ENCODE data around the gene COL23A1. TPM values are rescaled to one million over a fixed set of nuclear protein-coding genes. Genes with fewer than 3 reads are reported as not detected.

Gene COL23A1
- total RNA-seq, 2 donors from 2014 or later, result 5.5 to 6.0 TPM

DNA sequence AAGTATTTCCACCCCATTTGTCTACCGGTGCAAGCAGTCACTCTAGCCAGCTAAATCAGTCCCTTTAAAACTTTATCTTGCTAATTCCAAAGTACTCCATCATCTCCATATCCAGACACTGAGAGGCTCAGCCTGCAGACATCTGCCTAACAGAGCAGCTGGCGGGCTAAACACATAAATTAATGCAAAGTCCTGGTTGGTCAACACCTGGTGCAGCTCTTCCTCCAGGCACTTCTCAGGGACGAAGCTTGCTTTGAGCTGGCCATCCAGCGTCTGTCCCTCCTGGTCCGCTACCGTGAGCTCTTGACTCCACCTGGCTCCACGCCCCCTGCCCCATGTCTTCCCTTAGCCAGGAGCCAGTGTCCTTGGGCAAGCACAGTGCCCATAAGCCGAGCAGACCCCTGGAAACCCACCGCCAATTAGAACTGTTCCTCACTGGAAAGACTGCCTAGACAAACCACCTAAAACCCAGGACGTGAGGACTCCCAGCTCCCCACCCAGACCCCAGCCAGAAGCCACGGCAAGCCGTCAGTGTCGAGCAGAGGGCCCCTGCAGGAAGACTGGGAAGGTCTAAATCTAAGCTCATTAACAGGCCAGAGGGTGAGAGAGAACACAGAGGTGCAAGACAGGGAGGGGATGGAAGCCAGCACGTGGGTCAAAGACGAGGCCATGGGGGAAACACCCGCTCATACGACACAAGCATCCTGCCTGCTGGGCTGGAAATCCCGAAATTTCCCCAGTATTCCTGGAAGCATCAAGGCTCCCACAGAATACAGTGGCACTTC is 120.0 kb downstream of the COL23A1 start:
- intact Hi-C loops (cut with DNase I), result no loop called here
- DNase-seq (no peak), ATAC-seq (no peak)

DNA sequence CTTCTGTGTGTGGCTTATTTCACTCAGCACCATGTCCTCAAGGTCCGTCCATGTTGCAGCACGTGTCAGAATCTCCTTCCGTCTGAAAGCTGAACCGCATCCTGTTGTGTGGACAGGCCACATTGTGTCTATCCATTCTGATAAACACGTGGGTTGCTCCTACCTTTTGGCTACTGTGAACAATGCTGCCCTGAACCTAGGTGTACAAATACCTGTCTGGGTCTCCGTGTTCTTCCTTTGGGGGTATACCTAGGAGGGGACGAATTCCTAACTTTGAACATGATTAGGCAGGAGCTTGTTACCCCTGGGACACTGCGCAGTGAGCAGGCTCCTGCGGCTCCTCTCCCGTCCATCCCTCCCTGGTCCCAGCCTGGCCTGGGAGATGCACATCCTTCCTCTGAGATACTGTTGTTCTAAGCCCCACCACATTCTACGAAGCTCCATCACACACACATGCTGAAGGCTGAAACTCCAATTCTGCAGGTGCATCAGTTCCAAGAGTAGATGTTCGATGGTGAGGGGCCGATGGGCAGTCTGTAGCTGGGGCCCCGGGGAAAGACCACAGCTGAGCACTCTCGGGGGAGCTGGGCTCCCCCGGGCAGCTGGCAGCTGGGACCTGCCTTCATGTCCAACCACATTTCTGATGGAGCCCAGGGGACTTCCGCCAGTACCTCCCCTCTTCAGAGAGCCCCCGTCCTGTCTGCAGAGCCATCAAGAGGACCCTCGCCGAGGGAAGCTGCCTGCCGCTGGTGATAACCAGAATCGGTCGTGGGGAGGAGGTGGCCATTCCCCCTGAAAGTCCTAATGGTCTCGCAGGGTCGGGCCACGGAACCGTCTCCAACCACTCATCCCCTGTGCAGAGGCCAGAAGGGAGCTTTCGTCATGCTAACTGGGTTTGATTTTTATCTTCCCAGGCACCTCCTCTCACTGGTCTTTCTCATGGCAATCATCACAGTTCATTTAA is 120.9 kb downstream of the COL23A1 start:
- intact Hi-C loops (cut with DNase I), result no loop called here
- ATAC-seq (no peak), DNase-seq (no peak)

GRCh38 chr5:178468196-178468685 is 122.0 kb downstream of the COL23A1 start:
- DNase-seq (no peak), ATAC-seq (no peak)
- intact Hi-C loops (cut with DNase I), result no loop called here

DNA sequence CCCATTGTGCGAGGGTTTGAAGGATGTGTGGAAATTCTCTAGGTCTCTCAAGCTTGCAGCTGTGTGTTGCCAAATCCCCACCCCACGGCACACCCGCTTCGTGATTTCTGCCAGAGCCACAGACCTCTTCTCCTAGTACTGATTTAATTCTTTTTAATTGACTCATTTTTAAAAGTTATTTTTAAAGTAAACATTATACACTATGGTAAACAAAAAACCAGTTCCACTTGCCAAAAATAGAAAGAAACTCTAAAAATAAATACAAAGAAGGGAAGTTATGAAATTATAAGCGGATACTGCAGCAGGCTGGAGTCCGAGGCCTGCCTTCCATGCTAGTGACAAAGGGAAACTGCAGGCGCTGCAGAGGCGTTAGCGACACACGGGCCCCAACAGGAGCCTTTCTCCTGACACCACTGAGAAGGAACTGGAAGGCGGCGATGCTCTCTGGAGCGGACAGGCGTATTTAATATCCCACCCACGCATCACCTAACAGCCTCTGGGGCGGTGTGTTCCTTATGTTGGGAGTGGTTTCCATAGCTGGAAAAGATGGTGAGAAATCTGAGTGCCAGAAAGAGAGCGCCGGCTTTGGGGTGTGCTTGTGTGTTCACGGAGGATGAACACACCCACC is 122.5 kb downstream of the COL23A1 start:
- DNase-seq, result peak; percentile 59
- ATAC-seq, result peak; percentile 62 to 65
- intact Hi-C loops (cut with DNase I), result no loop called here

- ATAC-seq (no peak), DNase-seq (no peak)
- intact Hi-C loops (cut with DNase I), result no loop called here
Measured at GRCh38 chr5:178467205-178467567, 123.0 kb downstream of the COL23A1 start.

DNA sequence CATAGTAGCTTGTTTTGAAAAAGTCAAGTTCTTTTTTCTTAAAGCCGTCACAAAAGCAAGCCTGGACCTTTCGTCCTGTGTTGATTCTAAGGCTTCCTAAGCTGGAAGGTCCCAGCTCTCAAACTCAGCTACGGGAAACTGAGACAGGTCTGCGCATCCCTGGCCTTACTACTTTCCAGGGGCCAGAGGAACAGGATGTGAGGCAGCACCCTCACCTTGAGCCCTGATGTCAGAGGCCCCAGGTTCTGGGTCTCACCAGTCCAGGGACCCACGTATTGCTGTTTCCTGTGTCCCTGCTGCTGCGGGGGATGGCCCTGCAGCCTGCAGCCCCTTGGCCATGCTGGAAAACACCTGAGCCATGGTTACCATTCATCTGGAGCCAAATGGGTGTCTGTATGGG is 123.9 kb downstream of the COL23A1 start:
- intact Hi-C loops (cut with DNase I), result no loop called here
- ATAC-seq, result no peak
- no peak for DNase-seq

DNA sequence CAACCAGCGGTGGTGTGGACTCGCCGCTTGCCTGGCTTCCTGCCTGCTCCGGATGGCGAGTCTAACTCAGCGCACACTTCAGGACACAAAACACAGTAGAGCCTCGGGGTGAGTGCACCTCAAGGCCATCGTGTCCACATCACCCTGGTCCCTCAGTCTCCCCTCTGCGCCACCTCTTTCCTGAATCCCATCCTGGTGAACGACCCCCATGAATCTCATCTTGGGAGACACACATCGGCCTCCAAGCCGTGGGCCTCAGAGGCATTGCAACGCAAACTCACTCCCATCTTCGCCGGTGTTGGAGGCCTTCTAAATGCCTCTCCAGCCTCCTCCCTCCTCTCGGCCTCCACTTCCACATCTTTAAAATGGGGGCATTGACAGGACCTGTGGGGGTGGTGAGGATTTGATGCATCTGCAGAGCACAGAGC is 124.3 kb downstream of the COL23A1 start:
- ATAC-seq, result no peak
- no peak for DNase-seq
- intact Hi-C loops (cut with DNase I), result no loop called here

GRCh38 chr5:178465228-178465860 is 124.8 kb downstream of the COL23A1 start:
- intact Hi-C loops (cut with DNase I), result no loop called here
- no peak for DNase-seq
- ATAC-seq, result no peak

DNA sequence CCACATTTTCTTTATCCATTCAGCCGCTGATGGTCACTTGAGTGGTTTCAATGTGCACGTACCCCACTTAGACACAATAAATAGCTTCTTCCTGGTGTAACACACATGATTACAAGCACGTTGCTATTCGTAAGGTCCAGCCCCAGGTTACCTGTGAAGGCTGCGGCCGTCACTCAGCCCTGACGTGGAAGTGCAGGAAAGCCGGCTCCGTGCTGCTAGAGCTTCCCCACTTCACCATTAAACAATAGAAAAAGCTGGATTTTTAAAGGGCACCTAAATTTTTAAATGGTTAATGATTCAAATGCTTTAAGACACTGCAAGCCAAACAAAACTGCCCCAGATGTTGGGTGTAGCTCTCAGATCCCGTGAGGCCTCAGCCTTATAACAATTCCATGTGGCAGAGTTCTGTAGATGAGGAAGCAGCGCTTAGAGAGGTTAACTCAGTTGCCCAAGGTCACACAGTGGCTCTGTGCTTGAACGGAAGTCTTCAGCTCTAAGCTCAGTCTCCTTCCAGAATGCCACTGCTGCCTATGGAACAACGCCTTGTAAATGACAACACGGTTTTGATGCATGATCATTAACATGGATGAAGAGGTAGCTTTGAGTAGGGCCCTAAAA is 125.7 kb downstream of the COL23A1 start:
- intact Hi-C loops (cut with DNase I), result loop anchor here in 1 of 2 donors (5.0 kb wide), 2 partner anchors 83 to 132 kb away; no protein-coding TSS in a partner anchor
- ATAC-seq, result no peak

GRCh38 chr5:178463321-178464155 is 126.7 kb downstream of the COL23A1 start:
- ATAC-seq (no peak), DNase-seq (no peak)
- intact Hi-C loops (cut with DNase I), result loop anchor here in 1 of 2 donors (5.0 kb wide), 2 partner anchors 84 to 131 kb away; no protein-coding TSS in a partner anchor

More for the DNA sequence above, 125.7 kb downstream of the COL23A1 start:
- no peak for DNase-seq

GRCh38 chr5:178462816-178463215 is 127.4 kb downstream of the COL23A1 start:
- DNase-seq, result no peak
- intact Hi-C loops (cut with DNase I), result loop anchor here in 1 of 2 donors (5.0 kb wide), 2 partner anchors 84 to 131 kb away; no protein-coding TSS in a partner anchor
- no peak for ATAC-seq

- ATAC-seq, result no peak
- no peak for DNase-seq
- intact Hi-C loops (cut with DNase I), result loop anchor here in 1 of 2 donors (5.0 kb wide), 2 partner anchors 85 to 130 kb away; no protein-coding TSS in a partner anchor
Measured at GRCh38 chr5:178462076-178462475, 128.1 kb downstream of the COL23A1 start.

GRCh38 chr5:178461004-178461730 is 129.0 kb downstream of the COL23A1 start:
- intact Hi-C loops (cut with DNase I), result loop anchor here in 1 of 2 donors (5.0 kb wide), 2 partner anchors 86 to 129 kb away; no protein-coding TSS in a partner anchor
- DNase-seq (peak; percentile 85), ATAC-seq (peak; percentile 97 to 99)

DNA sequence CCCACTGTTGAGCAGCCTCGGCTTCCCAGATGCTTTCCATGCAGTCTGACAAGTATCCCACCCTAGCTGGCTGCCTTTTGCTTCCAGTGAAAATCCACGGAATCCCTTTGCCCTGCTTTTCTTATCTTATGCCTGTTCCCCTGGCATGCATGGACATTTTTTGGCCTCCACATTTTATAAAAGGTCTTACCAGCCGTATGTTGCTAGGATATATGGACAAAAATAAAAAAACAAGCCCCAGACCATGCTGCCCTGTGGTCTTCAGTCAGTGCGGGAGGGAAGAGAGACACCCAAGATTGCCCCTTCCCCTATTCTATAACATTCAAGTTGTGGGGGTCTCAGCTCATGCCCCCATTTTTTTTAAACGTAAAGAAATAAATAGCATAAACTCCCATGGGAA is 129.6 kb downstream of the COL23A1 start:
- intact Hi-C loops (cut with DNase I), result loop anchor here in 1 of 2 donors (5.0 kb wide), 2 partner anchors 87 to 128 kb away; no protein-coding TSS in a partner anchor
- no peak for ATAC-seq
- no peak for DNase-seq

DNA sequence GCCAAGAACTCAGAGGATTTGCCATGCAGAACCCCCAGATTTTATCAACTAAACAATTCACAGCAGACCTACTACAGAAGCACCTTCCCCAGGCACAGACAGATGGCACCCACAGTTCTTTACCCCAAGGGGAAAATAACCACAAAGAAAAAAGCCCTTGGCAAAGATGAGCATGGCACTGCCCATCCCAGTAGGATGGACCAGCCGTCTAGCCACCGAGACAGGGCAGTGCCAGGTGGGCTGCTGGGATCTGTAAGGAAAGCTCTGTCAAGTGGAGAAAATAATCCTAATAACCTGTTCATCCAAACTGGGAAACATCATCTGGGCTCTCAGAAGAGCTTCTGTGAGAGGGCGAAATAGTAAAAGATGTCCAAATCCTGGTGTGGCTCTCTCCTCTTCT is 130.0 kb downstream of the COL23A1 start:
- ATAC-seq, result no peak
- no peak for DNase-seq
- intact Hi-C loops (cut with DNase I), result loop anchor here in 1 of 2 donors (5.0 kb wide), 2 partner anchors 87 to 128 kb away; no protein-coding TSS in a partner anchor

DNA sequence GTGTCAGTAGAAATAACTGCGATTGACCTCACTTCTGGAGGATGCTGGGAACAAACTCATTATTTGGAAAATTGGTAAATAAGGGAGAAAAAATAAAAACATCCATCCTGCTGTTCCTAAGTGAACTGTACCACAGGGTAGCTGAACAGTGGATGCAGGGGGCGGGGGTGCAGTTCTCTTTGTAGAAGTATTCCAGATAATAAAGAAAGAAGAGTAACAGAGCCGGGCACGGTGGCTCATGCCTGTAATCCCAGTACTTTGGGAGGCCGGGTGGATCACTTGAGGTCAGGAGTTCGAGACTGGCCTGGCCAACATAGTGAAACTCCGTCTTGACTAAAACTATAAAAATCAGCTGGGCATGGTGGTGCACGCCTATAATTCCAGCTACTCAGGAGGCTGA is 132.1 kb downstream of the COL23A1 start:
- ATAC-seq (no peak), DNase-seq (no peak)
- intact Hi-C loops (cut with DNase I), result loop anchor here in 1 of 2 donors (10.0 kb wide), 1 partner anchor 173 kb away; no protein-coding TSS in a partner anchor
